GM18505 (cell line): ENCODE data around the gene PECR.

Experiments
- ATAC-seq: cut with Tn5 transposase; IDR thresholded peaks from one replicate; pipeline ENCODE4 v1.9.1; 2021; ENCODE audit not compliant: unreplicated experiment
- POLR2A ChIP-seq: IDR thresholded peaks from 4 replicates; pipeline ENCODE4 v1.6.1; 2011; ENCODE audit warnings: borderline replicate concordance; ENCODE audit not compliant: insufficient read depth, insufficient read length; ENCODE audit errors: extremely low read depth

The PECR gene

GRCh38 chr2:216070195-216070594, 11.4 kb downstream of the PECR start:
- TF ChIP-seq POLR2A, result no peak

GRCh38 chr2:216069028-216069427, 12.6 kb downstream of the PECR start:
- no peak for TF ChIP-seq POLR2A
- ATAC-seq, result no peak

More at GRCh38 chr2:216070195-216070594, 11.4 kb downstream of the PECR start:
- no peak for ATAC-seq

GRCh38 chr2:216066230-216066629, 15.4 kb downstream of the PECR start:
- ATAC-seq, result no peak
- TF ChIP-seq POLR2A, result no peak

- ATAC-seq, result no peak
- no peak for TF ChIP-seq POLR2A
Measured at GRCh38 chr2:216064665-216065064, 16.9 kb downstream of the PECR start.

- no peak for ATAC-seq
Measured at GRCh38 chr2:216064014-216064630, 17.5 kb downstream of the PECR start.

GRCh38 chr2:216059233-216059834, 22.3 kb downstream of the PECR start:
- TF ChIP-seq POLR2A, result no peak
- no peak for ATAC-seq

More at GRCh38 chr2:216064014-216064630, 17.5 kb downstream of the PECR start:
- no peak for TF ChIP-seq POLR2A

- TF ChIP-seq POLR2A, result peak; percentile 66
- peak; percentile 83 for ATAC-seq
Measured at GRCh38 chr2:216057688-216058193, 23.9 kb downstream of the PECR start.

- peak; percentile 40 for ATAC-seq
- no peak for TF ChIP-seq POLR2A
Measured at GRCh38 chr2:216056739-216057138, 24.9 kb downstream of the PECR start.

- ATAC-seq, result no peak
- TF ChIP-seq POLR2A, result no peak
Measured at GRCh38 chr2:216055680-216056079, 25.9 kb downstream of the PECR start.

- ATAC-seq, result no peak
- TF ChIP-seq POLR2A, result no peak
Measured at GRCh38 chr2:216052420-216052819, 29.2 kb downstream of the PECR start.

GRCh38 chr2:216051350-216051749, 30.3 kb downstream of the PECR start:
- ATAC-seq, result no peak
- TF ChIP-seq POLR2A, result no peak

- ATAC-seq, result no peak
- TF ChIP-seq POLR2A, result no peak
Measured at GRCh38 chr2:216049452-216049851, 32.2 kb downstream of the PECR start.

GRCh38 chr2:216047397-216047796, 34.2 kb downstream of the PECR start:
- ATAC-seq, result no peak
- no peak for TF ChIP-seq POLR2A

GRCh38 chr2:216044883-216045486, 36.6 kb downstream of the PECR start:
- TF ChIP-seq POLR2A, result no peak
- peak; percentile 97 for ATAC-seq

- ATAC-seq, result no peak
- TF ChIP-seq POLR2A, result no peak
Measured at GRCh38 chr2:216043949-216044348, 37.7 kb downstream of the PECR start.

- TF ChIP-seq POLR2A, result no peak
- no peak for ATAC-seq
Measured at GRCh38 chr2:216041438-216041837, 40.2 kb downstream of the PECR start.
